ENCODE results near the gene EML1.

DNA sequence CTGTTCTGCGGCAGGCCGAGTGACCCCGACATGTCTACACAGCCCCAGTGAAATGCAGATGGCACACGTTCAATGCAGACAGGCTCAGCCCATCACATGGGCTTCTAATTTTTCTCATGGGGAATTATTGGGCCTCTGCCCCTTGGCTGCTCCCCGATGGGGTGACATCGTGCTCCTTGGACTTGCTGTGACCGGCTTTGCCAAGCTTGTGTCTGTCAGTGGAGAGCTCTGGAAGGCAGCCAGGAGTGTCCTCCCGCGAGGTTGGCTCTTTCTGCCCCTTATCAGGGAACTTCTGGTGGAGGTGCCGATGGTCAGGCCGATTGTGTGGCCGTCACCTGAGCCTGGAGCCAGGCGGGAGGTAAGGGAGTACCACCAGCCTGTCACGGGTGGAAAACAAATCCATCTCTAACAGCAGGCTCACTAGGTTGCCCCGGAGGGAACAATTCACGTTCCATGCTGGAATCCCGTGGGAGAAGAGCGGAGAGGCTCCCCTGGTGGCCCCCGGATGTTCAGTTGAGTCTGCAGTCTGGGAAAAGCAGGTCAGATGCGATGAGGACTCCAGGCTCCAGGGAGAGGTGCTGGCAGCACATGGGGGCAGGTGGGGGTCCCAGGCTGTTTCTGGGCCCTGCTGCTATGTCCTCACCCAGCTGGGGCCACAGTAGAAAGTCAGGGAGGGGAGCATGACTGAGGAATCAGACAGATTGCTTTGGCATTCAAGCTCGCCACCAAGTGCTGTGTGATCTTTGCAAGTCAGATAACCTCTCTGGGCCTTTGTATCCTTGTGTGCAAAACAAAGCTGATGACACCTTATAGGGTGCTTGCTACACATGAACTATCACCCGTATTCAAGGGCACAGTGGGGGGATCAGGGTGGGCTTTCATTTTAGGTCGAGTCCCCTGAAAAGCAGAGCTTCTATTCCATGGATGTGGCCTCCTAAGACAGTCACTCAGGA is 43.2 kb upstream of the EML1 start:
- TF ChIP-seq, protein P1, sequence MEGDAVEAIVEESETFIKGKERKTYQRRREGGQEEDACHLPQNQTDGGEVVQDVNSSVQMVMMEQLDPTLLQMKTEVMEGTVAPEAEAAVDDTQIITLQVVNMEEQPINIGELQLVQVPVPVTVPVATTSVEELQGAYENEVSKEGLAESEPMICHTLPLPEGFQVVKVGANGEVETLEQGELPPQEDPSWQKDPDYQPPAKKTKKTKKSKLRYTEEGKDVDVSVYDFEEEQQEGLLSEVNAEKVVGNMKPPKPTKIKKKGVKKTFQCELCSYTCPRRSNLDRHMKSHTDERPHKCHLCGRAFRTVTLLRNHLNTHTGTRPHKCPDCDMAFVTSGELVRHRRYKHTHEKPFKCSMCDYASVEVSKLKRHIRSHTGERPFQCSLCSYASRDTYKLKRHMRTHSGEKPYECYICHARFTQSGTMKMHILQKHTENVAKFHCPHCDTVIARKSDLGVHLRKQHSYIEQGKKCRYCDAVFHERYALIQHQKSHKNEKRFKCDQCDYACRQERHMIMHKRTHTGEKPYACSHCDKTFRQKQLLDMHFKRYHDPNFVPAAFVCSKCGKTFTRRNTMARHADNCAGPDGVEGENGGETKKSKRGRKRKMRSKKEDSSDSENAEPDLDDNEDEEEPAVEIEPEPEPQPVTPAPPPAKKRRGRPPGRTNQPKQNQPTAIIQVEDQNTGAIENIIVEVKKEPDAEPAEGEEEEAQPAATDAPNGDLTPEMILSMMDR (conservative IDR thresholded peaks at IDR 0.05; ENCODE audit: low read length) = no peak
- no peak for TF ChIP-seq EZH2phosphoT487 (IDR thresholded peaks at IDR 0.05; ENCODE audit: borderline replicate concordance, low read depth, low read length)
